ENCODE results near the gene ENTPD6. TPM values are rescaled to one million over a fixed set of nuclear protein-coding genes. Genes with fewer than 3 reads are reported as not detected.

Gene ENTPD6
- total RNA-seq, 1 donor from 2014 or later = 191 TPM

- Mint-ChIP-seq H3K4me3 (ENCODE audit: unreplicated experiment) (no peak overlapping the region), H3K27ac (ENCODE audit: unreplicated experiment) (no peak overlapping the region), H3K9me3 (ENCODE audit: unreplicated experiment) (peaks cover 8% of the 10 kb centered on the region), H3K36me3 (ENCODE audit: unreplicated experiment) (no peaks in the 10 kb centered on the region), H3K27me3 (ENCODE audit: unreplicated experiment) (peaks cover 16% of the 10 kb centered on the region), H3K4me1 (ENCODE audit: low read depth, unreplicated experiment) (peaks cover 20% of the 10 kb centered on the region)
- DNase-seq = no peak
- no peak for TF ChIP-seq CTCF (IDR thresholded peaks at IDR 0.05; ENCODE audit: partially characterized antibody, unreplicated experiment)
Measured at GRCh38 chr20:25225642-25226432, 30.3 kb downstream of the ENTPD6 start.

- no peak overlapping the region for H3K4me3 Mint-ChIP-seq (ENCODE audit: unreplicated experiment)
- no peak for DNase-seq
- H3K9me3 Mint-ChIP-seq (ENCODE audit: unreplicated experiment) = peaks cover 6% of the 10 kb centered on the region
- H3K27me3 Mint-ChIP-seq (ENCODE audit: unreplicated experiment) = peaks cover 15% of the 10 kb centered on the region
- TF ChIP-seq CTCF (IDR thresholded peaks at IDR 0.05; ENCODE audit: partially characterized antibody, unreplicated experiment) = no peak
- H3K27ac Mint-ChIP-seq (ENCODE audit: unreplicated experiment) = peak overlapping the region; percentile 62
- peaks cover 17% of the 10 kb centered on the region for H3K4me1 Mint-ChIP-seq (ENCODE audit: low read depth, unreplicated experiment)
- H3K36me3 Mint-ChIP-seq (ENCODE audit: unreplicated experiment) = no peaks in the 10 kb centered on the region
Measured at GRCh38 chr20:25226433-25227316, 31.2 kb downstream of the ENTPD6 start.

- TF ChIP-seq CTCF (IDR thresholded peaks at IDR 0.05; ENCODE audit: partially characterized antibody, unreplicated experiment) = no peak
- H3K27ac Mint-ChIP-seq (ENCODE audit: unreplicated experiment) = peak overlapping the region; percentile 62
- DNase-seq = no peak
Measured at GRCh38 chr20:25227317-25227831, 31.9 kb downstream of the ENTPD6 start.

GRCh38 chr20:25229486-25230165, 34.1 kb downstream of the ENTPD6 start:
- no peak for TF ChIP-seq CTCF (IDR thresholded peaks at IDR 0.05; ENCODE audit: partially characterized antibody, unreplicated experiment)
- Mint-ChIP-seq H3K9me3 (ENCODE audit: unreplicated experiment) (peaks cover 3% of the 10 kb centered on the region), H3K4me1 (ENCODE audit: low read depth, unreplicated experiment) (peaks cover 21% of the 10 kb centered on the region), H3K27ac (ENCODE audit: unreplicated experiment) (peak overlapping the region; percentile 12), H3K27me3 (ENCODE audit: unreplicated experiment) (peaks cover 12% of the 10 kb centered on the region), H3K4me3 (ENCODE audit: unreplicated experiment) (no peak overlapping the region), H3K36me3 (ENCODE audit: unreplicated experiment) (no peaks in the 10 kb centered on the region)
- no peak for DNase-seq

More at GRCh38 chr20:25227317-25227831, 31.9 kb downstream of the ENTPD6 start:
- peaks cover 13% of the 10 kb centered on the region for H3K4me1 Mint-ChIP-seq (ENCODE audit: low read depth, unreplicated experiment)
- peaks cover 11% of the 10 kb centered on the region for H3K27me3 Mint-ChIP-seq (ENCODE audit: unreplicated experiment)
- H3K36me3 Mint-ChIP-seq (ENCODE audit: unreplicated experiment) = no peaks in the 10 kb centered on the region
- peaks cover 3% of the 10 kb centered on the region for H3K9me3 Mint-ChIP-seq (ENCODE audit: unreplicated experiment)
- H3K4me3 Mint-ChIP-seq (ENCODE audit: unreplicated experiment) = no peak overlapping the region
